GM12892 (cell line): ENCODE measurements around the gene FAM171A2.

Experiments
- POLR2A ChIP-seq: IDR thresholded peaks from 2 replicates; pipeline ENCODE4 v1.6.1; 2011; ENCODE audit warnings: low read depth, low read length, control low read depth
- POLR2AphosphoS5 ChIP-seq: IDR thresholded peaks from 2 replicates; pipeline ENCODE4 v1.6.1; 2011; ENCODE audit warnings: low read depth, low read length, control low read depth
- TAF1 ChIP-seq: IDR thresholded peaks from 2 replicates; pipeline ENCODE4 v1.6.1; 2011; ENCODE audit warnings: low read depth, mild to moderate bottlenecking, control low read depth, low read length, borderline replicate concordance

GRCh38 chr17:44338702-44339101, 25.0 kb downstream of the FAM171A2 start:
- TF ChIP-seq POLR2A (no peak), POLR2AphosphoS5 (no peak), TAF1 (no peak)
